EH (cell line): ENCODE measurements around the gene TWF2.
A peak's percentile ranks its signal among the peaks of the same experiment; 100 is the strongest.

Experiments used
- DNase-seq: peaks from one replicate; pipeline ENCODE4 v3.0.0-alpha.2; 2015; ENCODE audit warnings: low read depth

The TWF2 gene

GRCh38 chr3:52202384-52203077 is 36.4 kb downstream of the TWF2 start:
- no peak for DNase-seq

GRCh38 chr3:52200981-52201679 is 37.8 kb downstream of the TWF2 start:
- DNase-seq: peak; percentile 50

DNA sequence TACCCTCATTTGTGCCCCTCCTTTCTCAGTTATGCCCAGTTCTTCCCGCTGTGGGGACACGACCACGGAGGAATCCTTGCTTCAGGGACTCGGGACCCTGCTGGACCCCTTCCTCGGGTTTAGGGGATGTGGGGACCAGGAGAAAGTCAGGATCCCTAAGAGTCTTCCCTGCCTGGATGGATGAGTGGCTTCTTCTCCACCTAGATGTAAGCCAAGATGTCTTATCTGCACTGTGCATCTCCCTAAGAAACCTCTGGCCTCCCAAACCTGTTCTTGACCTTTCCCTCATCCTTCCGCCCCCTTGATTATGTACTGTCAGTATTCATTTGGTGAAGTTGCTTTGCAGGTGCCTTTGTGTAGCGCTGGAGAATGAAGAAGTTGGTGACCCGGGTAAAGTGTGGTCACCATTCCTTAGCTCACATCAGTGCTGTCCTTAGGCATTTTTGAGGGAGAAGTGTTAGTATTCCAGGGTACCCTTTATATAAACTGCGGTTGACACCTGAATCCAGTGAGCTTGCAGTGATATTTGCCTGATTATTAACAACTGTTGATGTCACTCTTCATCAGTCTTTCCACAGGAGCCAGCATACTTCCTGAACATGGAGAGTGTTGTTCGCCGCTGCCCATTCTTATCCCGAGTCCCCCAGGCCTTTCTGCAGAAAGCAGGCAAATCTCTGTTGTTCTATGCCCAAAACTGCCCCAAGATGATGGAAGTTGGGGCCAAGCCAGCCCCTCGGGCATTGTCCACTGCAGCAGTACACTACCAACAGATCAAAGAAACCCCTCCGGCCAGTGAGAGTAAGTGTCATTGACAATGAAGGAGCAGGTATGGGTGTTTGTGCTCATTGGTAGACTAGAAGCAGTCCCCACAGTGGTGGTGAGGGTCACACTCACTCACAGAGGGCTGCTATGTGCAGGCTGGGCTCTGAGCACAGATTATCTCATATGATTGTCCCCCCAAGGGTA is 40.0 kb downstream of the TWF2 start:
- DNase-seq: no peak

GRCh38 chr3:52197842-52198625 is 40.9 kb downstream of the TWF2 start, which contains the start of gene ALAS1:
Gene ALAS1, plus strand, starts transcription at chr3:52198160. Its CDS starts 1,082 bp downstream, at chr3:52199242.
- peak; percentile 91 for DNase-seq

- DNase-seq: no peak
Measured at GRCh38 chr3:52197499-52197841, 41.5 kb downstream of the TWF2 start.

- DNase-seq: no peak
Measured at GRCh38 chr3:52196977-52197376, 42.0 kb downstream of the TWF2 start.

GRCh38 chr3:52195823-52196331 is 43.1 kb downstream of the TWF2 start:
- DNase-seq: peak; percentile 55

DNA sequence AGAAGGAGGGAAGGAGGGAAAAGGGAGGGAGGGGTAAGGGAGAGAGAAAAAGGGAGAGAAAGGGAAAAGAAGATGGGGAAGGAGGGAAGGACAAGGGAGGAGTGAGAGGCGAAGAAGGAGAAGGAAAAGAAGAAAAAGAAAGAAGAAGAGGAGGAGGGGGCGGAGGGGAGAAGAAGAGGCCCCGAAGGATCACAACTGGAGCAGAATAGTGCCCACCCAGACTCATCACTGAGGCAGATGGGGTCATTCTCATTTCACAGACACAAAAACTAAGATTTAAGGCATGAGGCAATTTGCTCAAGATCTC is 43.7 kb downstream of the TWF2 start:
- no peak for DNase-seq

- DNase-seq: no peak
Measured at GRCh38 chr3:52194485-52195290, 44.3 kb downstream of the TWF2 start.

GRCh38 chr3:52193065-52193464 is 45.9 kb downstream of the TWF2 start:
- peak; percentile 67 for DNase-seq

- no peak for DNase-seq
Measured at GRCh38 chr3:52191663-52192062, 47.3 kb downstream of the TWF2 start.

GRCh38 chr3:52190294-52191074 is 48.5 kb downstream of the TWF2 start:
- DNase-seq: peak; percentile 69

DNA sequence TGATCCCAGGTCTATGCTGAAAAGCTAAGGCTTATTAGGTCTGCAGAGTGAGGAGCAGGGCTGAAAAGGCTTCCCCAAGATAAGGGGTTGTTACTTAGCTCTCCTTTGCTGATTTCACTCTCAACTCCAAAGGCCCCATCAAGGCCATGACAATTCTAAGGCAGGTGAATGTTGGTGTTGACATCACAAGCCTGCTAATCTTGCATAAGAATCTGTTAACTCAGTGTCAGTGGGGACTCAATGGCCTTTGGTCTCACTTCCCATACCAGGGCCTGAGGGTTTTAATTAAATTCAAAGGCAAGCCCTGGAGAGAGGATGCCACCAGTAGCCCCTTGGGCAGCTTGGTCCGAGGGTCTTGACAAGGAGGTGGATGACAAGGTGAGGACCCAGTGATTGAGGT is 50.4 kb downstream of the TWF2 start:
- no peak for DNase-seq

DNA sequence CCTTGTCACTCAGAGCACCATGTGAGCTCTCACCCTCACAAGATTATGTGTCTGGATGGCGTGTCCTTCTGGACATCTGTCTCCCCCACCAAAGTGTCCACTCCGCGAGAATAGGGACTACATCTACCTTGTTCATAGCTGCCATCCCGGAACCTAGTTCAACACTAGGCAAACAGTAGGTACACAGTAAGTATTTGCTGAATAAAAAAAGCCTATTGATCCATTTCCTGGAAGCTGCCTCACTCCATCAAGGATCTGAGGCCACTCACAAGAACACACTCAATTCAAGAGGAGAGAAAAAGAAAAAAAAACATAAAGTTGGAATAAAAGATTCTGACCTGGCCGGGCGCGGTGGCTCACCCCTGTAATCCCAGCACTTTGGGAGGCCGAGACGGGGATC is 52.2 kb downstream of the TWF2 start:
- DNase-seq: no peak

DNA sequence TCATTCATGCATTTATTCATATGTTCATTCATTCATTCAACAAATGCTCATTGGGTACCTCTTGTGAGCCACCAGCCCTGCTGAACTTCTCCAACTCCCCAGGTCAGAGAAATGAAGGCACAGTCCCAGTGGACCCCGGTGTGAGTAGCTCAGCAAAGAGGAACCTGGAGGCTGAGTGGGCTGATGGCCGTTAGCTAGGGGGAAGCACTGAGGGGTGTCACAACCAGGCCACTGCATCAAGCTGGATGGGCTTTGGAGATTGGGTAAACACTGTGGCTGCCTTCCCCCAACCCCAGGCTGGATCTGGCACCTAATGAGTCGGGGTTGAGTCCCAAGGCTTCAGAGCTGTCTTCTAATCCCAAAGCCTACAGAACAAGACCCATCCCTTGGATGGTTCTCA is 53.1 kb downstream of the TWF2 start:
- no peak for DNase-seq

DNA sequence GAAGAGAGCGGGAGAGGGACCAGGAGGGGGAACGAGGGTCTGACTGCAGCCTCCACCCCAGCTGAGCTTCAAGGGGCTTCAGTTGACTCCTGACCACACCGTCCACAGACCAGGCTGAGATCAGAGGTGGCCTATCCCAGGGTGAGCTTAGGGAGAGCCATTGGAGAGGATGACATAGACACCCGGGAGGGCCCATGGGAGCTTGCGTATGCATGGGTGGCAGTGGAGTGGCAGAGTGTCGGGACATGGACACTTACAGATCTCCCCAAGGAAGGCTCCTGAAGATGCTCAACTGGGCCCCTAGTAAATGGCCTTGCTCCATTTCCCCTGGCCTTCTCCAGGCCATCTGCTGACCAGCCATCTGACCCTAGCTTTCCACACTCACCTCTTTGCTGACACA is 53.6 kb downstream of the TWF2 start:
- no peak for DNase-seq

DNA sequence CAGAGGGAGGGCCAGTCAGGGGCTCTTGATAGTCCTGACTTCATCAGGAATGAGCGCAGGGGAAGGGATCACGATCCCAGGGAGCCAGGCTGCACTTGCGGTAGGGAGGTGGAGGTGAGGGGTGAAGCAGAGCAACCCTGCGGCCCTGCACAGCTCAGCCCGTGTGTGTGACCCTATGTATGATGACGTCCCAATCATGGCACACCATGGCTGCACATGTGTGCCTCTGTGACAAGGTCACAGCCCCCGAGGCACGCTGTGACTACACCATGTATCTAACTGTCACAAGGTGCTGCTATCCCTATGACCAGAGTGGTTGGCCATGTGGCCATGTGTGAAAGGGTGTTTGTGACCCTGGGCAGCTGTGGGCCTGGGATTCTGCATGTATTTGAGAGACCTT is 54.3 kb downstream of the TWF2 start:
- DNase-seq: no peak

DNA sequence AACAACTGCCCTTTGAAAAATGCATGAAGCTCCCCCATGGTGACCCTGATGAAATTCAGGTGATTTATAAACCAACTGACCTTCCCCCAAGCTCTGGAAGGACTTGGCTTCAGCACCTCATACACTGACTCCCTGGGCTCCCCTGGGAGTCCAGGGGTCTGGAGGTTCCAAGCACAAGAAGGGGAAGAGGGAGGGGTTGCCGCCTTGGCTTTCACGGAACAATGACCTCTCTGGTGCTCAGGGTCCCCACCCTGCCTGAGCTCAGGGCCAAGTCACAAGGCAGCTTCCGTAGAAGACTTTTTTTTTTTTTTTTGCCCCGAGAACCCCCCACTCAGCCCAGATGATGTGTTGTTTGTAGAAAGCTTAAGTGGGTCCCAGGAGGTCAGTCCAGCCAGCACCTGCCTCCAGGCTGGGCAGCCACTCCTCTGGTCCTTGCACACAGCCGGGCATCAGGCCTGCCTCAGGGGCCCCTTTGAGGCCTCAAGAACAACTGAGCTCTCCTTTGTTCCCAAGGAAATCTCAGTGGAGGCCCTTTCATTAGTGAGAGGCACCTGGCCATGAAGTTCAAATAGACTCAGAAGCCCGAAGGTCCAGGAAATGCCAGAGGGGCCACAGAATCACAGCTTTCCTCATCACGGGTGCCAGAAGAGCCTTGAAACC is 55.0 kb downstream of the TWF2 start:
- DNase-seq: no peak

GRCh38 chr3:52182691-52183090 is 56.3 kb downstream of the TWF2 start:
- no peak for DNase-seq

- no peak for DNase-seq
Measured at GRCh38 chr3:52182196-52182595, 56.8 kb downstream of the TWF2 start.
